COLO668 (cell line): ENCODE results near the gene ARFGAP1.

Experiments used
- DNase-seq: peaks from one replicate; lab custom pipeline; 2025; ENCODE audit not compliant: unreplicated experiment; lab: John Stamatoyannopoulos, UW

ARFGAP1 gene

DNA sequence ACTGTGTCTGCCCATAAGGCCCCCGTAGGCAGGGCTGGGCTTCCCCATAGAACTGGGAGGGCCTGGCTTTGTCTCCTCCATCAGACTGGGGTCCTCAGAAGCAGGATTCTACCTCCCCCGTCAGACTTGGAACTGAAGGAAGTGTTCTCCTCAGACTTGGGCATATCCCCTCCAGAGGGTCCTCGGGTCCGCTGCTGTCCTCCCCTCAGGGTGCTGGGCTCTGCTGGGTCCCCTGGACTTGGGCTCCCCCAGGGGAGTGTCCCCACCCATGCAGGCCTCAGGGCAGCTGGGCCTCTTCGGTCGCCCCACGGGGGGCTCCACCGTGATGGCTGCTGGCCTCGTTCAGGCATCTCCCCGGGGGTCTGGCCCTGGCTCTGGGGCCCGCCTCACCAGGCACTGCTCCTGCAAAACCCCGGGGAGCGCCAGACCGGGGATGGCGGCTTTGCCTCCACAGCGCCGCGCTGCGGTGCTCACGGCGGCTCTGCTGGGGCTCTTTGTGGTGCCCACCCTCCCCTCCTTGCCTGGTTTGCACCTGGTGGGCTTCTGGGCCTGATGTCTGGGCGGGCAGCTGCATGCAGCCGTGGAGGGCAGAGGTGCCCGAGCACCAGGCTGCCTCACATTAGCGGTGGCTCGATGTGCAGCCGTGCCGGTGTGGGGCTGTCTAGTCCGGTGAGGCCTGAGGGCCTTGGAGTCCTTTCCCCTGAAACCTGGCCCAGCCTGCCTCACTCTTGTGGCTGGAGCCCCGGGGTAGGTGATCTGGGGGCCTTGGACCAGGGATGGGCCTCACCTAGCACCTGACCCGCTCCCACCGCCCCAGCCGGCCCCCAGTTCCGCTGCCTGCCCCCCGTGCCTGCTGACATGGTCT, 34.3 kb downstream of the ARFGAP1 start:
- DNase-seq = no peak

DNA sequence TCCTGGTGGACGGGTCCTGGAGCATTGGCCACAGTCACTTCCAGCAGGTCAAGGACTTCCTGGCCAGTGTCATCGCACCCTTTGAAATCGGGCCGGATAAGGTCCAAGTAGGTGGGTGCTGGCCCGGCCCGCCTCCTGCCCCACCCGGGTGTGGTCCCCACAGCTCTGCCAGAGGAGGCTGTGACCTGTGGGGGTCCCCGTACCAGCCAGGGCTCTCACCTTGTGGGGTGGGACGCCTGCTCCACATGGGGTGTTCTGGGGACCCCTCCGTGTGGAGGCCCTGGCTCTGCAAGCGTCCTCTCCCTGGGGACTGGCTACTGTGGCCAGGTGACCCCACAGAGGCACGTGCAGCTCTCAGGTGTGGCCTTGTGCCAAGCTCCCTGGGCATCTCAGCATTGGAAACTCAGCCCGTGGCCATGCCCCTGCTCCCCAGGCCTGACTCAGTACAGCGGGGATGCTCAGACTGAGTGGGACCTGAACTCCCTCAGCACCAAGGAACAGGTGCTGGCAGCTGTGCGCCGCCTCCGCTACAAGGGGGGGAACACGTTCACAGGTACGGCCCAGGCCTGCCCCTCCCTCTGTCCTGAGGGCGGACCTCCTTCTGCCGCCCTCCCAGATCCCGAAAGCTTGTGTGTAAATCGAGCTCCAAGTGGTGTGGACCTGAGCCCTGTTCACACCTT, 35.1 kb downstream of the ARFGAP1 start:
- no peak for DNase-seq

DNA sequence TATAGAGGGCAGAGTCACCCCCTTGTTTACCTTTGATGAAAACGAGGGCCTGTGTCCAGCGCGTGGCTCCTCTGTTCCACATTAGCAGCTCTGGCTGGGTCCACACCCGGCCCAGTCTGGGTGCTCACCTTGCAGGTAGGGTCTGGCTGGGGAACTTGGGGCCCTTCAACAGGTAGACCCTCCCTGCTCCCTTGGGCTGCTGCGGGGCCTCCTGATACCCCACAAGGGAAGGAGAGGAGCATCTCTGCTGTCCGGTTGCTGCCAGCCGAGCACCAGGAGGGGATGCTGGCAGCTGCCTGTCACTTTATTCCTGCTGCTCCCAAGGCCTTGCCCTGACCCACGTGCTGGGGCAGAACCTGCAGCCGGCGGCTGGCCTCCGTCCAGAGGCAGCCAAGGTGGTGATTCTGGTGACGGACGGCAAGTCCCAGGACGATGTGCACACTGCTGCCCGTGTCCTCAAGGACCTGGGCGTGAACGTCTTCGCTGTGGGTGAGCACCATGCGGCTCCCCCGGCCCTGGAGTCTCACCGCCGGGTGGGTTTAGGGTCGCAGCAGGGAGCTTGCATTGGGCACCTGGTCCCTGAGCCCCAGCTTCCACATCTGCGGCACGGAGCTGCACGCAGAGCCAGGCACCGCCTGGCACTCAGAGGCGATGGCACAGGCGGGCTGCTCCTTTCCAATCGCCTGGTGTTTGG, 35.8 kb downstream of the ARFGAP1 start:
- no peak for DNase-seq

DNA sequence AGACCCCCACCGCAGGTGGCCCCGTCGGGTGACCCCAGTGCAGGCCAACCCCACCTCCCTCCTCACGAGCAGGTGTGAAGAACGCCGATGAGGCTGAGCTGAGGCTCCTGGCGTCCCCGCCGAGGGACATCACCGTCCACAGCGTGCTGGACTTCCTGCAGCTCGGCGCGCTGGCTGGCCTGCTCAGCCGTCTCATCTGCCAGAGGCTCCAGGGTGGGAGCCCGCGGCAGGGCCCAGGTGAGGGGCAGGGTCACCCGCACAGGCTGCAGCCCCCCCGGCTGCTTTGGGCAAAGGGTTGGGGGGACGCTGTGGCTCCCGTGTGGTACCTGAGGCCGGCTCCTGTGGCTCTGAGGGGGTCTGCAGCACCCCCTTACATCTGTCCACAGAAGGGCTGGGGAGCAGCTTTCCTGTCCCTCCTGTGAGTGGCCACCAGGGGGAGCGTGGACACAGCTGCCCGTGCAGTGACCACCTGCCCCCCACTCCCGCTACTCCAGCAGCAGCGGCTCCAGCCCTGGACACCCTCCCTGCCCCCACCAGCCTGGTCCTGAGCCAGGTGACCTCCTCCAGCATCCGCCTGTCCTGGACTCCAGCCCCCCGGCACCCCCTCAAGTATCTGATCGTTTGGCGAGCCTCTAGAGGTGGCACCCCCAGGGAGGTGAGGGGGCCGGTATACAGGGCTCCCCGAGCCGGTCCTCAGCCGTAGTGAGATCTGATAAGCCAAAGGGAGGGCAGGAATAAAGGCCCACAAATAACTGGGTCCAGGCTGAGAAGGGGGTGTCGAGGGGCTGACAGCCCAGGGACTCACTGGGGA, 36.9 kb downstream of the ARFGAP1 start:
- peak; percentile 43 for DNase-seq

DNA sequence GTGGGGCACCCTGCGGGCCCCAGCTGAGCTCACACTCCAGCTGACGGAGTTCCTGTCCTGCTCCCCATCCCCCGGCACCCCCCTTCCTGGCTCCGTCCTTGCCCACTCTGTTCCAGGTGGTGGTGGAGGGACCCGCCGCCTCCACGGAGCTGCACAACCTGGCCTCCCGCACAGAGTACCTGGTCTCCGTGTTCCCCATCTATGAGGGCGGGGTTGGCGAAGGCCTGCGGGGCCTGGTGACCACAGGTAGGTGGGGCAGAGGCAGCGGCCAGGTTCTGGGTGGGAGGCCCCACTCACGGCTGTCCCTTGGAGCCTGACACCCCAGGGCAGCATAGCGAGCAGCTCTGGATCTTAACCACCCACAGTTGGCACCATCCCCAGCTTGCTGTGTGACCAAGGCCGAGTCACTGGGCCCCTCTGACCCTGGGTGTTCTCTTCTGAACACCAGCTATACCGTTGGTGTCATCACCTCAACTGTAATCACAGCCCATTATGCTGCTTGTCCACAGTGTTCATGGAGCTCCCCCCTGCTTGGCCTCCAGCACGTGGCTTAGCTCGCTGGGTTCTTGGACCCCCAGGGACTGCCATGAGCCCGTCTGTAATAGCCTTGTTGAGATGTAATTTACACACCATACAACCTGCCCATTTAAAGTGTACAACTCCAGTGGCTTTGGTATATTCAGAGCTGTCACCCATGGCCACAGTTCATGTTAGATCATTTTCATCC, 37.8 kb downstream of the ARFGAP1 start:
- no peak for DNase-seq

DNA sequence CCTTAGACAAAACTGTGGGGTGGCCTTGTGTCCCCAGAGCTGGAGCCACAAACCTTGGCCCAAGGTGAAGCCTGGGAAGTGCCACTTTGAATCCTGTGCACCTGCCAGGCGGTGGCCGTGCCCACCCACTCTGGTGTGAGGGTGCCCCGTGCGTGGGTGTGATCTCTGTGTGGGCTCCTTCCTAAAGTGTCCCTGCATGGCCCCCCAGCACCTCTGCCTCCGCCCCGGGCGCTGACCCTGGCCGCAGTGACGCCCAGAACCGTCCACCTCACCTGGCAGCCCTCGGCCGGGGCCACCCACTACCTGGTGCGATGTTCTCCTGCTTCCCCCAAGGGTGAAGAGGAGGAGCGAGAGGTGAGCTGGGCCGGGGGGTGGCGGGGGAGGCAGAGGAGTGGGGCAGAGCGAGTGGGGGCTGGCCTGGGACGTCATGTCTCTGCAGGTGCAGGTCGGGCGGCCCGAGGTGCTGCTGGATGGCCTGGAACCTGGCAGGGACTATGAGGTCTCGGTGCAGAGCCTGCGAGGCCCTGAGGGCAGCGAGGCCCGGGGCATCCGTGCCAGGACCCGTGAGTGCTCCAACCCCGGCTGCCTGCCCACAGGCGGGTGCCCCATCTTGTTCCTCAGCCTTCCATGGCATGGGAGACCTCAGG, 38.7 kb downstream of the ARFGAP1 start:
- no peak for DNase-seq

DNA sequence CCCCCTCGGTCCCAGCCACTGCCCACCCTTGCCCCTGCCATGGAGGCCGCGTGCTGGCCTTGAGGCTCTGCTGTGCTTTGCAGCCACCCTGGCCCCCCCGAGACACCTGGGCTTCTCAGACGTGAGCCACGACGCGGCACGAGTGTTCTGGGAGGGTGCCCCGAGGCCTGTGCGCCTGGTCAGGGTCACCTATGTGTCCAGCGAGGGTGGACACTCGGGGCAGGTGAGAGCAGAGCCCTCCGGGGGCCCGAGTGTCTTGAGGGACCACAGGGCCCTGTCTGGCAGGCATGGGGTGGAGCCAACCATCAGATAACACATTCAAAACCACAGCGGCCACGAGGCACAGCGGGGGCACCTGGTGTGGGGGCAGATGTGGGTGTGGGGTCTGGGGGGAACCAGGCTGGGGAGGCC, 39.2 kb downstream of the ARFGAP1 start:
- DNase-seq = no peak

DNA sequence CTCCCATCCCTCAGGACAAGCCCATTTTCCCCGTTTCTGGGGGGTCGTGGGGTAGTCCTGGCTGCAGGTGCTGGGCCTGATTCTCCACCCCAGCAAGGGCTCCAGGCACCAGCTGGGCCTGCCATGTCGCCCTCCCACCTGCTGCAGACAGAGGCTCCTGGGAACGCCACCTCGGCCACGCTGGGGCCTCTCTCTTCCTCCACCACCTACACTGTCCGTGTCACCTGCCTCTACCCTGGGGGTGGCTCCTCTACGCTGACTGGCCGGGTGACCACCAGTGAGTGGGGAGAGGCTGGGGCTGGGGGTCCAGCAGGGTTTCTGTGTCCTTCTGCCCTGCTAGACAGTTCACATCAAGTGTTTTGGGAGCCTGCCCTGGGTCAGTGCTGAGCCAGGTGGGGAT, 39.7 kb downstream of the ARFGAP1 start:
- peak; percentile 11 for DNase-seq

DNA sequence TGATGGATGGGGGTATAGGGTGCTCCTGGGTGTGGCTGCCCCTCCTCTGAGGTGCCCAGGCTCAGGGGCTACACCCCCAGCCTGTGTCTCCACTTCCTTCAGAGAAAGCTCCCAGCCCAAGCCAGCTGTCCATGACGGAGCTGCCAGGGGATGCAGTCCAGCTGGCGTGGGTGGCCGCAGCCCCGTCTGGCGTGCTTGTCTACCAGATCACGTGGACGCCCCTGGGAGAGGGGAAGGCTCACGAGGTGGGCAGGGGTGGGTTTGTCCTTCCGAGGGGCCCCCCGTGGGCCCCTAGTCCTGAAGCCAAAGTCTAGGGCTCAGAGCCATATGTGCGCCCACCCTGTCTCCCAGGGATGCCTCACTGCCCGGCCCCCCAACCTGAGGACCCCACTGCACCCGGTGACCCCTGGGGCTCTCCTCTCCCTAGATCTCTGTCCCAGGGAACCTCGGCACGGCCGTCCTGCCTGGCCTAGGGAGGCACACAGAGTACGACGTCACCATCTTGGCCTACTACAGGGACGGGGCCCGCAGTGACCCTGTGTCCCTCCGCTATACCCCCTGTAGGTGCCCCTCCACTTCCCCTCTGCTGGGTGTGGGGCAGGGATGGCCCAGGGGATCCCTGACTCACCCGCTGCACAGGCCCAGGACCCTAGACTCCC, 40.2 kb downstream of the ARFGAP1 start:
- DNase-seq = no peak

DNA sequence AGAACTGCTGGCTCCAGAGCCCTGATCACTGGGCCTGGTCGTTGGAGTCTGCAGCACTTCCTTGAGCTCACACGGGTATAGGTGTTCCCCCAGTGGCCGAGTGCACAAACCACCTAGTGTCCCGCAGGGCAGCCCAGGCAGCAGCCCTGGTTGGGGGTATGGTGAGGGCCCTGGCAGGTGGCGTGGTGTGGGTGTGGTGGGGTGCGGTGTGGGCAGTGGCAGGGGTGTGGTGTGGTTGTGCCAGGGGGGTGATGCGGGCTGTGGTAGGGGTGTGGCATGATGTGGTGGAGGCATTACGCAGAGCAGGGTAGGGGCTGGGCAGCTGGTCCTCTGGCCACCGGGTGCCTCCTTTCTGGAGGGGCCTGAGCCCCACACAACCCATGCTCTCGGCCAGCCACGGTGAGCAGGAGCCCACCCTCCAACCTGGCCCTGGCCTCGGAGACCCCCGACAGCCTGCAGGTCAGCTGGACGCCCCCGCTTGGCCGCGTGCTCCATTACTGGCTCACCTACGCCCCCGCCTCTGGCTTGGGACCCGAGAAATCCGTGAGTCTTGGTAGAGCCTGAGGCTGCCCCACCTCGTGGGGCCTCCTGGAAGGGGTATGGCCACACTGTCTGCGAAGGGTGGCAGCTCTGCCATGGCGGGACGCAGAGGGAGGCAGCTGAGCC, 40.9 kb downstream of the ARFGAP1 start:
- no peak for DNase-seq

DNA sequence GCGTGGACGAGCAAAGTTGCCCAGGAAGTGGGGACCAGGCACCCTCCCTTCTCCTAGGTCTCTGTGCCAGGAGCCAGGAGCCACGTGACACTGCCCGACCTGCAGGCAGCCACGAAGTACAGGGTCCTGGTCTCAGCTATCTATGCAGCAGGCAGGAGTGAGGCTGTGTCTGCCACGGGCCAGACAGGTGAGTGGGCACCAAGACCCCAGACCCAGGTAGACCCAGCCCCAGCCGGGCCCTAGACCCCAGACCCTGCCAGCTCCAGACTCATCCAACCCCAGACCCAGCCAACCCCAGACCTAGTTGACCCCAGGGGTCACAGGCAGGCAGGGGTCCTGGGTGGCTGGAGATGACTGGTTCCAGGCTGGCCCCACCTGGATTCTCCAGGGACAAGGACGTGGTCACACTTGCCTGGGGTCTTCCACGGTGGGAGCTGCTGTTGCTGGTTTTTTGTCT, 41.4 kb downstream of the ARFGAP1 start:
- DNase-seq = no peak

DNA sequence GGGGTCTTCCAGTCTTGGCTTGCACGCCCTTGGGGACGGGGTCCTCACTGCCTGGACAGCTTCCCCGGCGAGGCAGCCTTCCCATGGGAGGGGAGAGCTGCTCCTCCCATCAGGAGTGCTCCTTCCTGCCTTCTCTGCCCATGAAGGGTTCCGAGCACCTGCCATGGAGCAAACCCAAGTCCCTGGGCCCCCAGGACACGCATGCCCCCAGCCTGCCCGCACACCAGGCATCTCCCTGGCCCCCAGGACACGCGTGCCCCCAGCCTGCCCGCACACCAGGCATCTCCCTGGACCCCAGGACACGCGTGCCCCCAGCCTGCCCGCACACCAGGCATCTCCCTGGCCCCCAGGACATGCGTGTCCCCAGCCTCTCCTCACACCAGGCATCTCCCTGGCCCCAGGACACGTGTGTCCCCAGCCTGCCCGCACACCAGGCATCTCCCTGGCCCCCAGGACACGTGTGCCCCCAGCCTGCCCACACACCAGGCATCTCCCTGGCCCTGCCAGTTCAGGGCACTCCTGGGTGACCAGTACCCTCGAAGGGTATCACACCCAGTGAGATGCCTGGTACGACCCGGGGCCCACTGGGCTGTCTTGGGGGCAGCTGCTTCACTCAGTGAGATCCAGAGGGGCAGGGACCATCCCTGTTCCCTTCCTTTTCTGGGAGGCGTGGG, 42.1 kb downstream of the ARFGAP1 start:
- no peak for DNase-seq

DNA sequence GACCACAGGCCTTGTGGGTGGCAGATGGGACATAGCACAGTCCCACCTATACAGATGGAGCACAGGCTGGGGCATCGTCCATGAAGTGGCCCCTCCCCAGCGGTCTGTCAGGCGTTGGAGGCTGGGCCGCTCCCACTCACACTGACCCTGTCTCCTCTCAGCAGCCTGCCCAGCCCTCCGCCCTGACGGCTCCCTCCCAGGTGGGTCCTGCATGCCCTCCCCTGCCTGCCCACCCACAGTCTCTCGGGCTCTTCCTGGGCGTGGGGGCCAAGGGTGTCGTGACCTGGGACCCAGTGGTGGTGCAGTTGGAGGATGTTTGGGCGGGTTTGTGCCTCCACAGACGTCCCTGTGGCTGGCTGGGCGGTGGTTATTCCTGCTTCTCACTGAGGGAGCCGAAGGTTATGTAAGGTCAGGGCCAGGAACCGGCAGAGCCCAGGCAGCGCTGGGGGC, 42.7 kb downstream of the ARFGAP1 start:
- no peak for DNase-seq

DNA sequence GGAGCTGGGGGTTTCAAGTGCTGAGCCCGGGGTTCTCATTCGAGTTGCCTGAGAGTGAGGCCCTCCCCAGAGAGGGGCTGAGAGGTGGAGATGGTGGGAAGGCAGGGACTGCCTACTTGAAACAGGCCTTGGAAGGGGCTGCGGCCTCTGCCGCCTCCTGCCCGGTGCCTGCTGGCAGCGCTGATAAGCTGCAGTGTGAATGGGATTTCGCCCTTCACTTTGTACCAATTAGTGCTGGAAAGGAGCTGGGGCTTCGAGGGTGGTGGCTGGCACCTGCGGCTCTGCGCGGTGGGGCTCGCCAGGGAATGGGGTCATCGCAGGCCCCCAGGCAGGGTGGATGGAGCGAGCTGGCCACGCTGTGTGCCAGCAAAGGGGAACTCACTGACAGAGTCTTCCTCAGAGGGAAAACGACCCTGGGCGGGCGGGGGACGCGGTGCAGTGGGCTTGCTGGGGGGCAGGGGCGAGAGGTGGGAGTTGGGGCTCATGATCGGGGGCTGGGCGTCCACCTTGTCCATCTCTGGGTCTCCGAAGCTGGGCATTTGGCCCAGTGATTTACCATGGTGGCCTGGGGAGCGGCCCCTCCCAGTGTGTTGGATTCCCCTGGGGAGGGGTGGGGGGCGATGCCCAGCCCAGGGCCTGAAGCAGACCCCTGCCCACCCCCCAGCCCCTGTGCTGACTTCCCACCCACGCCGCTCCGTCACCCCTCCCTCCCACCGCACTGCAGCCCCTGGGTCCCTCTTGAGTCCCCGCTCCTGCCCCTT, 43.3 kb downstream of the ARFGAP1 start:
- no peak for DNase-seq

DNA sequence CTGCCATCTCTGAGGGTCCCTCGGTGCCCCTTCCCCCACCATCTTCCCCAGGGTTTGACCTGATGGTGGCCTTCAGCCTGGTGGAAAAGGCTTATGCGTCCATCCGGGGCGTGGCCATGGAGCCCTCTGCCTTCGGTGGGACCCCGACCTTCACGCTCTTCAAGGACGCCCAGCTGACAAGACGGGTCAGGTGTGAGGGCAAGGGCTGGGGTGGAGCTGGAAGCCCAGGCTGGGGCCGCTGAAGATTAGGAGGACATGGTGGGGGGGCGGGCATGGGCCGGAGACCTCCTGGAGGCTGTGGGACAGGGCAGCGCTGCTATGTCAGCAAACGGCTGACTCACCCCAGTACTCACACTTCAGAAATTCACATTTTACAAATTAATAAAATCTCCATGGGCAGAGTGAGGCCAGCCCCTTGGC, 43.9 kb downstream of the ARFGAP1 start:
- no peak for DNase-seq

DNA sequence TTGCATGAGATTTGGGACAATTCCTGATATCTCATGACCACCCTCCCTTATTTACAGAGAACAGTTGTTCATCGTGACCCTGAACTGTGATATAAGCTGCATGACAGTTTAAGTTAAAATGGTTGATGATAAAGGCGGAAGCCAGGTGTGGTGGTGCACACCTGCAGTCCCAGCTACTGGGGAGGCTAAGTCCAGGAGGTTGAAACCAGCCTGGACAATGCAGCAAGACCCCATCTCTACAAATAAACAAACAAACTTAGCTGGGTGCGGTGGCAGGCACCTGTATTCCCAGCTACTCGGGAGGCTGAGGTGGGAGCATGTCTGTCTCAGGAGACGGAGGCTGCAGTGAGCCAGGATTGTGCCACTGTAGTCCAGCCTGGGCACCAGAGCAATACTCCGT, 44.4 kb downstream of the ARFGAP1 start:
- no peak for DNase-seq

DNA sequence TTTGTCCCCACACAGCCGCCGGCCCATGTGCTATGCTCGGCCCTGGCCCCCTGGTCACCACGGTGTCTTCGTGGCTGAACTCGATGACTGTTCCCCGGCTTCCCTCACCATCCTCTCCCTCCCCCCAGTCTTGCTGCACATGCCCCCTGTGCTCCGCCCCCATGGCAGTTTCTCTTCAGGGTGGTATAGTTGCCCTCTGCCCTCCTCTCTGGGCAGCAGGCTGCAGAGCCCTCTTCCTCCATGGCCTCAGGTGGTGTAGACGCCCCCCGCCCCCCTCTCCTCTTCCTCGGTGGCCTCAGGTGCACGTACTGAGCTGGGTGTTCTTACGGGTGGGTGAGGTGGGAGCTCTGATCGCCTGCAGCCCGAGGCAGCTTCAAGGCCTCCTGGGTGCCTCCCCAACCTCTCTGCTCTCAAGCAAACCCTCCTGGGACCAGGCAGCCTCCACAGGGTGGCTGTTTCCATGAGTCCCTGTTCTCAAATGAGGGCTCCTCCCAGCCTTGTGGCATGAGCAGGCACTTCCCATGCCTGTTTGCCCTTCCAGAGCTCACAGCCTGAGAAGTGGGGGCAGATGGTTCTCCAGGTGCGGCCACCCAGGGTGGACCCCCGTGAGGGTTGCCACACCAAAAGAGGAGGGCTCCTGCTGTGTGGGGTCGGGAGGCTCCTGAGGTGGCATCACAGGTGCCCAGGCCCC, 45.1 kb downstream of the ARFGAP1 start:
- no peak for DNase-seq
